HFFc6 (cell line): ENCODE measurements around the gene PRKCE. TPM values are rescaled to one million over a fixed set of nuclear protein-coding genes. Genes with fewer than 3 reads are reported as not detected.
A peak's percentile ranks its signal among the peaks of the same experiment; 100 is the strongest.

Source experiments
- DNase-seq: peaks from one replicate; pipeline ENCODE4 v3.0.0-alpha.2; 2018
- H3K27ac Mint-ChIP-seq: 2 replicates; pipeline ENCODE4 v1.8.0; 2020; ENCODE audit warnings: mild to moderate bottlenecking, mixed read lengths
- H3K27me3 Mint-ChIP-seq: 2 replicates; pipeline ENCODE4 v1.8.0; 2021; ENCODE audit warnings: mild to moderate bottlenecking, moderate library complexity, mixed read lengths; ENCODE audit not compliant: insufficient read depth
- H3K36me3 Mint-ChIP-seq: 2 replicates; pipeline ENCODE4 v1.8.0; 2021; ENCODE audit warnings: low read depth, mixed read lengths
- H3K4me1 Mint-ChIP-seq: 2 replicates; pipeline ENCODE4 v1.8.0; 2020; ENCODE audit warnings: low read depth, mixed read lengths
- H3K4me3 Mint-ChIP-seq: 2 replicates; pipeline ENCODE4 v1.8.0; 2020; ENCODE audit warnings: mild to moderate bottlenecking, moderate library complexity, mixed read lengths
- H3K9me3 Mint-ChIP-seq: 2 replicates; pipeline ENCODE4 v1.8.0; 2020; ENCODE audit warnings: mild to moderate bottlenecking, mixed read lengths
- CTCF ChIP-seq: fragments of 200-600 bp; sonication (generic); IDR thresholded peaks from 2 replicates; pipeline ENCODE4 v1.5.0; 2021; ENCODE audit warnings: antibody characterized with exemption, mild to moderate bottlenecking
- total RNA-seq, 6 experiments: library from RNA; stranded (reverse); fragmentation: NEBNext Ultra II Directional; extraction: Animal tissue kit (Norgen Biotek cat#: 25700); gene quantifications; 2 replicates in 1 of 6; 3 replicates in 5 of 6; pipeline ENCODE4 v1.2.3, GENCODE V29; 2021

The PRKCE gene
- total RNA-seq, 6 experiments from 2014 or later = 10.8 to 13.7 (median 12.0) TPM

- no peak overlapping the region for H3K27ac Mint-ChIP-seq
- no peaks in the 10 kb centered on the region for H3K27me3 Mint-ChIP-seq
- no peak for DNase-seq
- no peaks in the 10 kb centered on the region for H3K9me3 Mint-ChIP-seq
- H3K4me1 Mint-ChIP-seq = peaks cover 31% of the 10 kb centered on the region
- 0 out of 2 replicates have a peak, but pooled peaks cover 5% of the 10 kb centered on the region for H3K36me3 Mint-ChIP-seq
- H3K4me3 Mint-ChIP-seq = no peak overlapping the region
- no peak for TF ChIP-seq CTCF
These were observed 274.3 kb downstream of the PRKCE start for GRCh38 chr2:45925636-45926366.

GRCh38 chr2:45928946-45929345, 277.5 kb downstream of the PRKCE start:
- Mint-ChIP-seq H3K27ac (no peak overlapping the region), H3K9me3 (no peaks in the 10 kb centered on the region), H3K27me3 (no peaks in the 10 kb centered on the region), H3K36me3 (0 out of 2 replicates have a peak, but pooled peaks cover 5% of the 10 kb centered on the region), H3K4me1 (peaks cover 49% of the 10 kb centered on the region), H3K4me3 (no peak overlapping the region)
- no peak for DNase-seq
- no peak for TF ChIP-seq CTCF

- TF ChIP-seq CTCF = no peak
- Mint-ChIP-seq H3K27ac (no peak overlapping the region), H3K4me3 (no peak overlapping the region), H3K9me3 (no peaks in the 10 kb centered on the region), H3K4me1 (peaks cover 42% of the 10 kb centered on the region), H3K36me3 (0 out of 2 replicates have a peak, but pooled peaks cover 5% of the 10 kb centered on the region), H3K27me3 (no peaks in the 10 kb centered on the region)
- DNase-seq = no peak
These were observed 278.4 kb downstream of the PRKCE start for GRCh38 chr2:45929674-45930395.

GRCh38 chr2:45930396-45930792, 278.9 kb downstream of the PRKCE start:
- no peaks in the 10 kb centered on the region for H3K27me3 Mint-ChIP-seq
- no peak for TF ChIP-seq CTCF
- DNase-seq = peak; percentile 63
- H3K36me3 Mint-ChIP-seq = 0 out of 2 replicates have a peak, but pooled peaks cover 5% of the 10 kb centered on the region
- H3K27ac Mint-ChIP-seq = peak overlapping the region; percentile 31; the same call in 1 of the 2 replicates
- H3K9me3 Mint-ChIP-seq = no peaks in the 10 kb centered on the region
- H3K4me3 Mint-ChIP-seq = no peak overlapping the region
- H3K4me1 Mint-ChIP-seq = peaks cover 40% of the 10 kb centered on the region

- Mint-ChIP-seq H3K9me3 (no peaks in the 10 kb centered on the region), H3K4me1 (peaks cover 55% of the 10 kb centered on the region)
These were observed 281.0 kb downstream of the PRKCE start for GRCh38 chr2:45932278-45932975.

More at GRCh38 chr2:45932278-45932975, 281.0 kb downstream of the PRKCE start:
- no peak for TF ChIP-seq CTCF
- H3K4me3 Mint-ChIP-seq = no peak overlapping the region
- peak; percentile 62 for DNase-seq
- H3K36me3 Mint-ChIP-seq = 0 out of 2 replicates have a peak, but pooled peaks cover 5% of the 10 kb centered on the region
- no peaks in the 10 kb centered on the region for H3K27me3 Mint-ChIP-seq
- H3K27ac Mint-ChIP-seq = peak overlapping the region; percentile 29; the same call in 1 of the 2 replicates
